GM19351 (cell line): Measurements from ENCODE around the gene MAOB.

Source experiments
- ATAC-seq: cut with Tn5 transposase; IDR thresholded peaks from one replicate; pipeline ENCODE4 v1.9.1; 2021; ENCODE audit warnings: mild to moderate bottlenecking, moderate library complexity; ENCODE audit not compliant: unreplicated experiment

Gene MAOB

GRCh38 chrX:43861750-43862149, 20.5 kb downstream of the MAOB start:
- ATAC-seq: no peak

- ATAC-seq: no peak
Measured at GRCh38 chrX:43860646-43861370, 21.4 kb downstream of the MAOB start.

- ATAC-seq: no peak
Measured at GRCh38 chrX:43853225-43853828, 28.9 kb downstream of the MAOB start.

GRCh38 chrX:43850629-43851028, 31.6 kb downstream of the MAOB start:
- no peak for ATAC-seq

GRCh38 chrX:43849173-43849572, 33.1 kb downstream of the MAOB start:
- ATAC-seq: no peak

GRCh38 chrX:43847352-43847751, 34.9 kb downstream of the MAOB start:
- no peak for ATAC-seq

GRCh38 chrX:43846558-43846957, 35.7 kb downstream of the MAOB start:
- ATAC-seq: no peak

- no peak for ATAC-seq
Measured at GRCh38 chrX:43845776-43846175, 36.5 kb downstream of the MAOB start.

- no peak for ATAC-seq
Measured at GRCh38 chrX:43840265-43840664, 42.0 kb downstream of the MAOB start.

GRCh38 chrX:43836435-43837184, 45.6 kb downstream of the MAOB start:
- peak; percentile 45 for ATAC-seq

GRCh38 chrX:43835559-43835958, 46.7 kb downstream of the MAOB start:
- ATAC-seq: no peak

- no peak for ATAC-seq
Measured at GRCh38 chrX:43827791-43828190, 54.5 kb downstream of the MAOB start.

- ATAC-seq: no peak
Measured at GRCh38 chrX:43822014-43822413, 60.2 kb downstream of the MAOB start.

GRCh38 chrX:43817444-43817843, 64.8 kb downstream of the MAOB start:
- ATAC-seq: no peak

GRCh38 chrX:43815209-43815608, 67.0 kb downstream of the MAOB start:
- no peak for ATAC-seq

- ATAC-seq: no peak
Measured at GRCh38 chrX:43813898-43814297, 68.4 kb downstream of the MAOB start.

- no peak for ATAC-seq
Measured at GRCh38 chrX:43813319-43813718, 68.9 kb downstream of the MAOB start.

GRCh38 chrX:43809463-43809862, 72.8 kb downstream of the MAOB start:
- no peak for ATAC-seq

- no peak for ATAC-seq
Measured at GRCh38 chrX:43808231-43808630, 74.0 kb downstream of the MAOB start.

- no peak for ATAC-seq
Measured at GRCh38 chrX:43805579-43805978, 76.7 kb downstream of the MAOB start.

GRCh38 chrX:43804021-43804420, 78.2 kb downstream of the MAOB start:
- ATAC-seq: no peak
